ENCODE results near the gene SERPINC1. TPM values are rescaled to one million over a fixed set of nuclear protein-coding genes. Genes with fewer than 3 reads are reported as not detected.

The SERPINC1 gene
- total and polyA plus RNA-seq, 7 donors = 0.08 to 5.3 (median 0.37) TPM; not detected in 3

DNA sequence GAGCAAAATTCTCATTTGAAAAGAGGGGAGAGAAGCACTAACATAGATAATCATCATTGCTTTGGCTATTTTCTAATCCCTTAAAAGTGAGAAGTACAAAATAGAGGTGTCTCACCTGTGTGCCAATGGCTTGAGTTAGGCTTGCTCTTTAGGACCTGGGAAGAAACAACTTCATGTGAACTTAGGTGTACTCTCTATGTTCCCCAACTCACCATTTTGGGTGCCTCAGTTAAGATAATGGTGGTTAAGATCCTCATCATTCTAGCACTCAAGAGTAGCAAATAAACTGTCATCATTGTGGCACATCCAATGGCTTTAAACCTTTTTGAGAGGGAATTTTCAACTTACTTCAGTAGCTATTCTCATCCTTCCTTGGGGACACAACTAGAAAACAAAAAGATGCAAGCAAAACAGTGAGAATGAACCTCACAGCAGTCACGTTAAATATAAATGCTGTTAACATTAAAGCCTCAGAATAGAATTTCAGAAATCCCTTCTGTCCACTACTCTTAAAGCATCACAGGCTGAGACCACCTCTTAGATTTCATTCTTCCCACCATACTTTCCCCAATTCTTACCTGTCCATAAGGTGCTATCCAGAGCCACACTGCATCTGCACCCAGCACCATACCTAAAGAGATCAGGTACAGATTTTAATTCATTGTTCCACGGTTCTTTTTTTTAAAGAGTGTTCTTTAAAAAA is 50.6 kb downstream of the SERPINC1 start:
- no peaks in the 10 kb centered on the region for H3K9me3 ChIP-seq
- peak overlapping the region; percentile 87 for H3K4me3 ChIP-seq
- peaks cover 30% of the 10 kb centered on the region for H3K4me1 ChIP-seq
- peak overlapping the region; percentile 96 for H3K27ac ChIP-seq
- TF ChIP-seq, protein P1, sequence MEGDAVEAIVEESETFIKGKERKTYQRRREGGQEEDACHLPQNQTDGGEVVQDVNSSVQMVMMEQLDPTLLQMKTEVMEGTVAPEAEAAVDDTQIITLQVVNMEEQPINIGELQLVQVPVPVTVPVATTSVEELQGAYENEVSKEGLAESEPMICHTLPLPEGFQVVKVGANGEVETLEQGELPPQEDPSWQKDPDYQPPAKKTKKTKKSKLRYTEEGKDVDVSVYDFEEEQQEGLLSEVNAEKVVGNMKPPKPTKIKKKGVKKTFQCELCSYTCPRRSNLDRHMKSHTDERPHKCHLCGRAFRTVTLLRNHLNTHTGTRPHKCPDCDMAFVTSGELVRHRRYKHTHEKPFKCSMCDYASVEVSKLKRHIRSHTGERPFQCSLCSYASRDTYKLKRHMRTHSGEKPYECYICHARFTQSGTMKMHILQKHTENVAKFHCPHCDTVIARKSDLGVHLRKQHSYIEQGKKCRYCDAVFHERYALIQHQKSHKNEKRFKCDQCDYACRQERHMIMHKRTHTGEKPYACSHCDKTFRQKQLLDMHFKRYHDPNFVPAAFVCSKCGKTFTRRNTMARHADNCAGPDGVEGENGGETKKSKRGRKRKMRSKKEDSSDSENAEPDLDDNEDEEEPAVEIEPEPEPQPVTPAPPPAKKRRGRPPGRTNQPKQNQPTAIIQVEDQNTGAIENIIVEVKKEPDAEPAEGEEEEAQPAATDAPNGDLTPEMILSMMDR (IDR thresholded peaks at IDR 0.05) = no peak
- H3K36me3 ChIP-seq (ENCODE audit: insufficient read depth in 1 of 2, low read depth in 1 of 2) = peaks cover 6 to 71% of the 10 kb centered on the region in 2 donors
- ATAC-seq = no peak
- 26 to 32% (median 32%) methylated on average over 2 of the region's 2 CpGs for WGBS, 3 donors
- no peaks in the 10 kb centered on the region for H3K27me3 ChIP-seq (ENCODE audit: insufficient read depth in 3 of 3, low read length in 2 of 3)
- no peak for DNase-seq
- intact Hi-C loops (cut with DNase I) = loop anchor here in 1 of 2 donors (5.0 kb wide), 1 partner anchor 44 kb away; the partner anchor contains the start of genes CENPL and DARS2

DNA sequence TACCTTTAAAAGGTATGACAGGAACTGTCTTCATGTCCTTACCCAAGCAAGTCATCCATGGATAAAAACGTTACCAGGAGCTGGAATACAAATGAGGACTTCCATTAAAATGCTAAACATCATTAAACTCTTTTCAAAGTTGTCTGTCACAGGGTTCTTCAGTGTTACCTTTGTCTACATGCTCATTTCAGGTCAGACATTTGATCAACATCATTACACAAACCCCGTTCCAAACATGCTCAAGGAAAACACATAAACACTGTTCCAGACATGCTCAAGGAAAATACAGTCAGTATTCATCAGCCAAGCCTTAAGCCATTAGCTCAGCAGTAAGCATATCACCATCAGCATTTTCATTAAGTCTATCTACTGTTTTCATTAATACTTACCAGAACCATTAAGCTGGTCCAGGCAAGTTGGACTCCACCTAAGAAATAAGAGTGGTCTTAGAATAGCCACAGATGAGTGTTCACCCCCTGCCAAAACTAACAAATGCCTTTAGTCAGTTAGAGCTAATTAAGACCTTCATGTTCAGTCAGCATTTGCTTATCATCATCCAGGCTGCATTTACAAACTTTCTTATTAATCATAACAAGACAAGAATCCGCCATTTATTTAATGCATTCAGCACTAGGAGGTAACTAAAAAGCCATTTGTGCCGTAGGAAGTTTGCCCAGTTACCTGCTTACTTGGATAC is 51.5 kb downstream of the SERPINC1 start:
- WGBS, 3 donors = 35 to 51% (median 50%) methylated on average over 4 of the region's 4 CpGs
- Histone ChIP-seq H3K27ac (peak overlapping the region; percentile 96), H3K27me3 (ENCODE audit: insufficient read depth in 3 of 3, low read length in 2 of 3) (no peaks in the 10 kb centered on the region), H3K36me3 (ENCODE audit: insufficient read depth in 1 of 2, low read depth in 1 of 2) (peaks cover 4 to 71% of the 10 kb centered on the region in 2 donors), H3K4me1 (peaks cover 30% of the 10 kb centered on the region), H3K9me3 (no peaks in the 10 kb centered on the region), H3K4me3 (peak overlapping the region; percentile 87)
- ATAC-seq (no peak), DNase-seq (no peak)
- TF ChIP-seq, protein P1 (IDR thresholded peaks at IDR 0.05) = no peak
- intact Hi-C loops (cut with DNase I) = loop anchor here in 1 of 2 donors (5.0 kb wide), 1 partner anchor 43 kb away; the partner anchor contains the start of genes CENPL and DARS2

DNA sequence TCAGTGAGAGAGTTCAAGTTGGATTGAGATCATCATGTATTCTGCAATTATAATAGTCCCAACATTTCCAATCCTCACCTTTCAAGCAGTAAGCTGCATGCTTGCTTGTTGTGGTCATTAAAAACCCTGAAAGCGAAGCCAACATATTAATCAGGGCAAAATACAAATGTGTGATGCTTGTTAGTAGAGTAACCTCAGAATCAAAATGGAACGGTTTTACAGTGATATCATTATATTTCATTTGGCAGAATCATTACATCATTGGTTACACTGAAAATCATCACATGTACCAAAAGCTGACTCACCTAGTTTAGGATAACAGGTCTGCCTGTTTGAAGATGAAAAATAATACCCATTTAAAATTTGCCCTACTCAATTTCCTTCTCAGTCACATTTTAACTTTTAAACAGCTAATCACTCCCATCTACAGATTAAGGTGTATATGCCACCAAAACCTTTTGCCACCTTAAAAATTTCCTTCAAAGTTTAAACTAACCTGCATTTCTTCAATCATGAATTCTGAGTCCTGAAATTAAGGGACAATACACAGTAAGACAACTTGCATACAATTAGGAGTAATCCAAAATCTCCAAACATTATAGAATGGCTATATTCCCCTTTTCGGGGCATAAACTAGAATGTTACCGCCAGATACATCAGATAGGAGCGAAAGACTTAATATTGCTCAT is 52.8 kb downstream of the SERPINC1 start:
- ATAC-seq = no peak
- peaks cover 4 to 76% of the 10 kb centered on the region in 2 donors for H3K36me3 ChIP-seq (ENCODE audit: insufficient read depth in 1 of 2, low read depth in 1 of 2)
- no peaks in the 10 kb centered on the region for H3K27me3 ChIP-seq (ENCODE audit: insufficient read depth in 3 of 3, low read length in 2 of 3)
- intact Hi-C loops (cut with DNase I) = no loop called here
- H3K27ac ChIP-seq = peak overlapping the region; percentile 96
- no peak for DNase-seq
- H3K4me1 ChIP-seq = peaks cover 24% of the 10 kb centered on the region
- TF ChIP-seq, protein P1 (IDR thresholded peaks at IDR 0.05) = no peak
- WGBS, 3 donors = 81 to 83% (median 82%) methylated on average over 5 of the region's 5 CpGs
- no peaks in the 10 kb centered on the region for H3K9me3 ChIP-seq
- peak overlapping the region; percentile 0 for H3K4me3 ChIP-seq

DNA sequence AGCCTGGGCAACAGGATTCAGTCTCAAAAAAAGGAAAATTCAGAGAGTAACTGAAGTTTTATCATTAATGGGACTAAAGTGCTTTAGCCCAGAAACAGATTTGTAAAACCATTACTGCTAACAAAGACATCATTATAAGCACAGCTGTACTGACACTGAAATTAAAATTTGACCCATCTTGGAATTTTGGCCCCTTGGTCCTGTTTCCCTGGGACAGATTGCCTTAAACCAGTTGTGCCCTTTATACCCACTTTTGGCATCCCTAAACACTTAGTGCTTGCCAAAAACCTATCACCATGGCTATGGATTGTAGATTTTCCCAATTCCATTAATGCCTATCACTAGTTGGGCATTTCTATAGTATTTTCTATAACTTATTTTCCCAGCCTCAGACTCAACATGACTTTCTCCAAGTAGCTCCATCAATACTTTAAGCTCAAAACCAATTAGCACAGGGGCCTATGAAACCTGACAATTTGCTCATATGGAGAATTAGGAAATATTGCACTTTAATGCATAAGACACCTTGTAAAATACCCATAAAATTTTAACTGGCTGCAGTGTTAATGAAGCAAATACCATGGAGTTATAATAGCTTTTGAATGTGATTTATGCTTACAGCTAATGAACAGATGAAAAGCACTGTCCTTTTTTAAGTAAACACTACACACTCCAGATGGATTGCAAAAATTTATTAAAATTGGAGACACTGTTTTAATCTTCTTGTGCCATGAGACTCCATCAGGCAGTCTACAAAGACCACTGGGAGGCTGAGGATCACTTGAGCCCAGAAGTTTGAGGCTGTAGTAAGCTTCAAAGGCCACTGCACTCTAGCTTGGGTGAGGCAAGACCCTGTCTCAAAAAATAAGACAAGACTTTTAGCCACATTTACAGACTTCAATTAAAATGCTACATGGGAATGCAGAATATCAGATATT is 53.6 kb downstream of the SERPINC1 start:
- ATAC-seq (no peak), DNase-seq (no peak)
- peaks cover 18% of the 10 kb centered on the region for H3K4me1 ChIP-seq
- TF ChIP-seq, protein P1 (IDR thresholded peaks at IDR 0.05) = no peak
- intact Hi-C loops (cut with DNase I) = no loop called here
- peak overlapping the region; percentile 13 for H3K27ac ChIP-seq
- H3K27me3 ChIP-seq (ENCODE audit: insufficient read depth in 3 of 3, low read length in 2 of 3) = no peaks in the 10 kb centered on the region
- peaks cover 4 to 84% of the 10 kb centered on the region in 2 donors for H3K36me3 ChIP-seq (ENCODE audit: insufficient read depth in 1 of 2, low read depth in 1 of 2)
- no peaks in the 10 kb centered on the region for H3K9me3 ChIP-seq
- peak overlapping the region; percentile 0 for H3K4me3 ChIP-seq
